SK-N-SH (cell line): Measurements from ENCODE around the gene SRSF12. TPM values are rescaled to one million over a fixed set of nuclear protein-coding genes. Genes with fewer than 3 reads are reported as not detected.

Source experiments
- CTCF ChIA-PET: fragments of 300-600, 350-600 bp; formaldehyde crosslinking; extraction: SDS; loops from one replicate; lab custom pipeline; 2021; lab: Yijun Ruan, JAX
- POLR2A ChIA-PET: fragments of 350-600 bp; sonication (Branson Sonifier 250); formaldehyde crosslinking; extraction: SDS; loops from one replicate; lab custom pipeline; 2020; ENCODE audit warnings: antibody characterized with exemption, inconsistent platforms; lab: Yijun Ruan, JAX
- DNase-seq: peaks from one replicate; pipeline ENCODE4 v3.0.0; 2012
- H2AFZ ChIP-seq: fragments of 200-600 bp; sonication (generic); 2 replicates; pipeline ENCODE4 v1.8.1; 2016; ENCODE audit warnings: antibody characterized with exemption, mild to moderate bottlenecking, low read depth
- H3F3A ChIP-seq: fragments of 200-600 bp; sonication (generic); replicated peaks from 2 replicates; pipeline ENCODE3; 2016; ENCODE audit warnings: antibody characterized with exemption, mild to moderate bottlenecking; ENCODE audit not compliant: insufficient read depth
- H3K27ac ChIP-seq, 2 experiments: fragments of 200-500 bp in 1 of 2; fragments of 200-600 bp in 1 of 2; sonication (Bioruptor generic) in 1 of 2; sonication (generic), shearing (Covaris generic) in 1 of 2; 2 replicates each; pipeline versions ENCODE4 v1.5.1 to v1.6.1; 2014 to 2016; ENCODE audit warnings: low read depth in 2 of 2, inconsistent platforms in 1 of 2, low read length in 1 of 2, mild to moderate bottlenecking in 1 of 2, mixed read lengths in 1 of 2
- H3K27me3 ChIP-seq: fragments of 200-600 bp; sonication (generic), shearing (Covaris generic); 2 replicates; pipeline ENCODE4 v1.6.1; 2016; ENCODE audit warnings: mixed run types; ENCODE audit not compliant: insufficient read depth
- H3K36me3 ChIP-seq, 2 experiments: fragments of 200-500 bp in 1 of 2; fragments of 200-600 bp in 1 of 2; sonication (Bioruptor generic) in 1 of 2; sonication (generic) in 1 of 2; replicated peaks in 1 of 2; 2 replicates each; pipeline versions ENCODE3 to v1.5.1; 2014 to 2016; ENCODE audit warnings: low read length in 1 of 2, mild to moderate bottlenecking in 1 of 2; ENCODE audit not compliant: insufficient read depth in 2 of 2, control insufficient read depth in 1 of 2
- H3K4me1 ChIP-seq, 2 experiments: fragments of 200-500 bp in 1 of 2; fragments of 200-600 bp in 1 of 2; sonication (Bioruptor generic) in 1 of 2; sonication (generic), shearing (Covaris generic) in 1 of 2; 2 replicates each; pipeline versions ENCODE4 v1.5.1 to v1.6.1; 2014 to 2016; ENCODE audit warnings: low read depth in 1 of 2, low read length in 1 of 2, mixed run types in 1 of 2; ENCODE audit not compliant: insufficient read depth in 2 of 2, control insufficient read depth in 1 of 2
- H3K4me2 ChIP-seq: fragments of 200-600 bp; sonication (generic), shearing (Covaris generic); 2 replicates; pipeline ENCODE4 v1.6.1; 2017; ENCODE audit warnings: mixed run types
- H3K4me3 ChIP-seq, 2 experiments: fragments of 200-500 bp in 1 of 2; fragments of 200-600 bp in 1 of 2; sonication (Bioruptor generic) in 1 of 2; sonication (generic), shearing (Covaris generic) in 1 of 2; 2 replicates each; pipeline versions ENCODE4 v1.5.1 to v1.8.1; 2014 to 2016; ENCODE audit warnings: low read depth in 2 of 2, inconsistent platforms in 1 of 2, low read length in 1 of 2, mild to moderate bottlenecking in 1 of 2, mixed read lengths in 1 of 2, moderate library complexity in 1 of 2
- H3K79me2 ChIP-seq: fragments of 200-600 bp; sonication (generic); 2 replicates; pipeline ENCODE4 v1.8.1; 2017; ENCODE audit warnings: mild to moderate bottlenecking; ENCODE audit not compliant: insufficient read depth
- H3K9ac ChIP-seq: fragments of 200-600 bp; sonication (generic); 2 replicates; pipeline ENCODE4 v1.6.1; 2017; ENCODE audit warnings: mixed run types
- H3K9me2 ChIP-seq: fragments of 200-600 bp; sonication (generic); 2 replicates; pipeline ENCODE4 v1.6.1; 2017; ENCODE audit warnings: mixed run types
- H3K9me3 ChIP-seq: fragments of 200-600 bp; sonication (generic); 2 replicates; pipeline ENCODE4 v1.6.1; 2017; ENCODE audit warnings: mixed run types, mild to moderate bottlenecking, moderate library complexity
- H4K20me1 ChIP-seq: fragments of 200-600 bp; sonication (generic); 2 replicates; pipeline ENCODE4 v1.6.1; 2017; ENCODE audit warnings: mild to moderate bottlenecking, mixed run types; ENCODE audit not compliant: insufficient read depth
- CHD2 ChIP-seq: fragments of 150-350 bp; IDR thresholded peaks from 2 replicates; pipeline ENCODE4 v1.6.1; 2018; ENCODE audit warnings: low read length; ENCODE audit not compliant: partially characterized antibody
- ELF1 ChIP-seq: IDR thresholded peaks from 2 replicates; pipeline ENCODE4 v1.4.0; 2012
- EZH2phosphoT487 ChIP-seq: fragments of 200-600 bp; sonication (generic); IDR thresholded peaks from 2 replicates; pipeline ENCODE4 v1.6.1; 2017; ENCODE audit warnings: low read depth, mixed run types, mild to moderate bottlenecking, antibody characterized with exemption, moderate library complexity, borderline replicate concordance
- FOSL2 ChIP-seq: IDR thresholded peaks from 2 replicates; pipeline ENCODE4 v1.4.0; 2012; ENCODE audit warnings: low read depth, mild to moderate bottlenecking, moderate library complexity, borderline replicate concordance
- FOXJ3 ChIP-seq: sonication (generic); formaldehyde crosslinking; IDR thresholded peaks from 2 replicates; pipeline ENCODE4 v1.5.1; 2020; ENCODE audit warnings: mild to moderate bottlenecking, missing genetic modification reagents
- GATA2 ChIP-seq: sonication (generic); formaldehyde crosslinking; IDR thresholded peaks from 2 replicates; pipeline ENCODE4 v1.5.0; 2020; ENCODE audit warnings: mild to moderate bottlenecking, missing genetic modification reagents
- JUND ChIP-seq: IDR thresholded peaks from 2 replicates; pipeline ENCODE4 v1.4.0; 2012
- NRF1 ChIP-seq: IDR thresholded peaks from 2 replicates; pipeline ENCODE4 v1.6.1; 2012; ENCODE audit warnings: low read depth, mild to moderate bottlenecking, low read length
- RAD21 ChIP-seq: IDR thresholded peaks from 2 replicates; pipeline ENCODE4 v1.6.1; 2012; ENCODE audit warnings: mild to moderate bottlenecking, low read length
- RCOR1 ChIP-seq: fragments of 150-350 bp; IDR thresholded peaks from 2 replicates; pipeline ENCODE4 v1.6.1; 2017; ENCODE audit warnings: antibody characterized with exemption, low read length
- RXRA ChIP-seq: IDR thresholded peaks from 2 replicates; pipeline ENCODE4 v1.4.0; 2012; ENCODE audit warnings: low read depth, mild to moderate bottlenecking, borderline replicate concordance
- SMC3 ChIP-seq: IDR thresholded peaks from 2 replicates; pipeline ENCODE4 v1.6.1; 2012; ENCODE audit warnings: low read depth, low read length, improper control_type of control experiment
- TEAD4 ChIP-seq: IDR thresholded peaks from 2 replicates; pipeline ENCODE4 v1.4.0; 2012; ENCODE audit warnings: mild to moderate bottlenecking, borderline replicate concordance; ENCODE audit not compliant: insufficient read depth
- YY1 ChIP-seq: IDR thresholded peaks from 2 replicates; pipeline ENCODE4 v1.4.0; 2012; ENCODE audit warnings: low read depth, mild to moderate bottlenecking
- ZBTB33 ChIP-seq: IDR thresholded peaks from 2 replicates; pipeline ENCODE4 v1.4.0; 2012; ENCODE audit warnings: low read depth, borderline replicate concordance
- whole genome bisulfite sequencing: methylation state at CpG from one replicate; pipeline ENCODE4 v1.1.6; 2017; ENCODE audit warnings: low lambda C conversion rate; 5-methylcytosine and 5-hydroxymethylcytosine counted together
- polyA plus RNA-seq, 3 experiments: library from polyadenylated mRNA; depleted of rRNA; stranded (reverse); fragments of >200 nt; gene quantifications; 2 replicates each; pipeline ENCODE4 v1.2.3, GENCODE V29; 2012

Gene SRSF12
- polyA plus RNA-seq, 1 of the 3 experiments (the other 2 are of a cell fraction): 1.1 TPM

- Histone ChIP-seq H4K20me1 (no peaks in the 10 kb centered on the region), H3K27ac (no peak overlapping the region), H3K4me3 (no peak overlapping the region), H3K79me2 (no peaks in the 10 kb centered on the region), H3K9me3 (no peaks in the 10 kb centered on the region), H3K9me2 (no peaks in the 10 kb centered on the region), H3K4me1 (no peaks in the 10 kb centered on the region; a peak in 1 of 4 replicates), H2AFZ (no peak overlapping the region), H3K4me2 (no peak overlapping the region), H3K9ac (no peak overlapping the region), H3F3A (peaks cover 5% of the 10 kb centered on the region), H3K27me3 (no peaks in the 10 kb centered on the region), H3K36me3 (no peaks in the 10 kb centered on the region)
- POLR2A ChIA-PET: no interaction called here
- no peak for DNase-seq
- TF ChIP-seq ELF1: no peak
- no peak for TF ChIP-seq NRF1
- TF ChIP-seq RAD21: no peak
- TF ChIP-seq FOSL2: no peak
- TF ChIP-seq RXRA: no peak
- TF ChIP-seq GATA2 (CRISPR knock-in tag): no peak
- TF ChIP-seq ZBTB33: no peak
- TF ChIP-seq YY1: no peak
- TF ChIP-seq SMC3: no peak
- 95% methylated on average over 8 of the region's 8 CpGs for WGBS
- CTCF ChIA-PET: interaction anchor here (1.4 to 1.7 kb wide), 2 partner anchors 13 to 116 kb away, joined by 3 to 6 read pairs; no protein-coding TSS in a partner anchor
Observed at GRCh38 chr6:89098461-89098860, 19.4 kb downstream of the SRSF12 start.

- Histone ChIP-seq H3K9me2 (no peaks in the 10 kb centered on the region), H3K9me3 (no peaks in the 10 kb centered on the region), H3K36me3 (peaks cover 22 to 35% of the 10 kb centered on the region in 2 experiments), H2AFZ (no peak overlapping the region), H3K27ac (no peak overlapping the region), H3F3A (peaks cover 7% of the 10 kb centered on the region), H3K9ac (no peak overlapping the region), H3K4me3 (no peak overlapping the region), H3K4me2 (no peak overlapping the region), H3K27me3 (no peaks in the 10 kb centered on the region), H3K79me2 (peaks cover 31% of the 10 kb centered on the region), H3K4me1 (peaks cover 2 to 18% of the 10 kb centered on the region in 2 experiments; a peak in 2 of 4 replicates), H4K20me1 (peaks cover 49% of the 10 kb centered on the region)
- DNase-seq: no peak
- POLR2A ChIA-PET: interaction anchor here (0.6 kb wide), 1 partner anchor 29 kb away, joined by 3 read pairs; no protein-coding TSS in a partner anchor
- 100% methylated on average over 1 of the region's 1 CpG for WGBS
- CTCF ChIA-PET: interaction anchor here (1.3 kb wide), 1 partner anchor 105 kb away, joined by 4 read pairs; no protein-coding TSS in a partner anchor
- TF ChIP-seq RAD21 (no peak), FOXJ3 (CRISPR knock-in tag) (no peak), CHD2 (no peak), TEAD4 (no peak), JUND (no peak), EZH2phosphoT487 (no peak), RCOR1 (no peak), ZBTB33 (no peak)
Observed at GRCh38 chr6:89087881-89088280, 30.0 kb downstream of the SRSF12 start.
